ENCODE data around the gene CFHR3.
"Not testable (repeated sequence)": the region's sequence is repeated elsewhere in the genome, so short reads cannot be mapped to it uniquely, and the experiment has no call there.

Gene CFHR3
- total RNA-seq = 0 reads per million in 2 experiments

DNA sequence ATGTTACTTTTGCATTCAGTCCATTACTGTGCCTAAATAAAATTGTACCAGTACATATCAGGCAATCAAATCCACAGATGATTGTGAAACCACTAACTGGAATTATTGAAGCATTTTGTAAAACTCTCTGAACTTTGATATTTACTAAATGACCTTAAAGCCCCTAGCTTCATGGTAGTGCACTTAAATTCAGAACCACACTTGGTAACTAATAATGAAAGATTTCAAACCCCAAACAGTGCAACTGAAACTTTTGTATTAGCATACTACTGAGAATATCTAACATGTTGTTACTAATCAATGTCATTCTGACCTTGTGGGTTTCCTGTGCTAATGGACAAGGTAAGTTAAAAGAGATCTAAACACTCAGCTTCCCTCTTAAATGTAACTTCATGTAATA, at the start of gene CFHR3:
Gene CFHR3, plus strand, starts transcription at position 238 of the 400 bp plus-strand sequence. Its CDS starts 47 bp downstream, at position 285.
- DNase-seq (ENCODE audit: low read depth) = no peak

- DNase-seq (ENCODE audit: low read depth) = no peak
These were observed 42.1 kb upstream of the CFHR3 start for GRCh38 chr1:196732526-196732925.

- DNase-seq (ENCODE audit: low read depth) = no peak
These were observed 41.3 kb upstream of the CFHR3 start for GRCh38 chr1:196733091-196733970.

DNA sequence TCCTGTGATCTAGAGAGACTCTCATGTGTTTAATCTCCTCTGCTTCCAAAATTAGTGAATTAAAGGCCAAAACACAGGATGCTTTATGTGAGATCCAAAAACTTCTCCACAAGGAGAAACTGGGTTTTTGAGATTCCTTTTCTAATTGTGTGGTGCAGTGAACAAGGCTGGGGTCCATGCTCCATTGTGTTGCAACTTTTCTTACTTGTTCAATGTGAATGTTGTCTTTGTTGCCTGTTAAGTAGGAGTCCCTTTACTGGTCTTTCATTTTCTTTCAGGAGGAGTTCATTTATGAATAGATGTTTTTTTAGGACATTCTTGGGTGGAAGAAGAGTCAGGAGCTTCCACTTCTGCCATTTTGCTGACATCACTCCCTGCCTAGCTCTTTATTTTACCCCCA, 40.6 kb upstream of the CFHR3 start:
- no peak for DNase-seq (ENCODE audit: low read depth)

DNA sequence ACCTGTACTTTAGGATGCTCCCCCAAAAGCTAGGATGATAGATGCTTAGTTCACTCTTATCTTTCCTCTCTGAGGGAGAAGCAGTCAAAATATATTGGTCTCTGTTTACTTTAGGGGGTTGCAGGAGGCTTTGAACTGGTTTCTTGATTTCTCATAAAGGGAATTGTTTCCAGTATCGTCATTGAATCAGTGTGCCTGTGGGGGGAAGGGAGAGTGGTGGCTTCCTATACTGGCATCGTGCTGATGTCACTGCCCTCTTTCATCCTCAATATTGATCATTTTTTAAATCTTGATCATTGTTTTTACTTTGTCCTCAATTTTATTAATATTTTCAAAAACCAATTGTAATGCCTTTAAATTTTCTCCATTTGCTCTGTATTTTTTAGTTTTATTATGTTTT, 40.2 kb upstream of the CFHR3 start:
- no peak for DNase-seq (ENCODE audit: low read depth)

DNA sequence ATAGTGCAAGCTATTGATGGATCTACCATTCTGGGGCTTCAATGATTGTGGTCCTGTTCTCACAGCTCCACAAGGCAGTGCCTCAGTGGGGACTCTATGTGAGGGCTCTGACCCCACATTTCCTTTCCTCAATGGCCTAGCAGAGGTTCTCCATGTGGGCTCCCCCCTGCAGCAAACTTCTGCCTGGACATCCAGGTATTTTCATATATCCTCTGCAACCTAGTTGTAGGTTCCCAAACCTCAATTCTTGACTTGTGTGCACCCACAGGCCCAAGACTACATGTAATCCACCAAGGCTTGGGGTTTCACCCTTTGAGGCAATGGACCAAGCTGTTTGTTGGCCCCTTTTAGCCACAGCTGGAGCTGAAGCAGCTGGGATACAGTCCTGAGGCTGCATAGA, 35.9 kb upstream of the CFHR3 start:
- DNase-seq (ENCODE audit: low read depth) = no peak

DNA sequence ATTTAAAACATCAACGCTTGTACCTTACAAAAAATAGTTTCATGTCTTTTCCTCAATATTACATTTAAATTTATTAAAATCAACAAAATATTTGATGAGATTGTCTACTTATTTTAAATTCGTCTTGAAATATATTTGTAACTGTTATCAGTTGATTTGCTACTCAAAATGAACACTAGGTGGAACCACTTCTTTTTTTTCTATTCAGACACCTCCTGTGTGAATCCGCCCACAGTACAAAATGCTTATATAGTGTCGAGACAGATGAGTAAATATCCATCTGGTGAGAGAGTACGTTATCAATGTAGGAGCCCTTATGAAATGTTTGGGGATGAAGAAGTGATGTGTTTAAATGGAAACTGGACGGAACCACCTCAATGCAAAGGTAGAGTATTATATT, 31.4 kb upstream of the CFHR3 start:
- DNase-seq (ENCODE audit: low read depth) = not testable (repeated sequence)

GRCh38 chr1:196765019-196765740, 9.5 kb upstream of the CFHR3 start:
- DNase-seq (ENCODE audit: low read depth) = not testable (repeated sequence)

- DNase-seq (ENCODE audit: low read depth) = not testable (repeated sequence)
These were observed 4.8 kb upstream of the CFHR3 start for GRCh38 chr1:196769823-196770222.

- no peak for DNase-seq (ENCODE audit: low read depth)
These were observed 927 bp upstream of the CFHR3 start for GRCh38 chr1:196773713-196774112.

GRCh38 chr1:196774175-196774574, 465 bp upstream of the CFHR3 start:
- no peak for DNase-seq (ENCODE audit: low read depth)

- no peak for DNase-seq (ENCODE audit: low read depth)
These were observed 3.0 kb downstream of the CFHR3 start for GRCh38 chr1:196777603-196778002.

DNA sequence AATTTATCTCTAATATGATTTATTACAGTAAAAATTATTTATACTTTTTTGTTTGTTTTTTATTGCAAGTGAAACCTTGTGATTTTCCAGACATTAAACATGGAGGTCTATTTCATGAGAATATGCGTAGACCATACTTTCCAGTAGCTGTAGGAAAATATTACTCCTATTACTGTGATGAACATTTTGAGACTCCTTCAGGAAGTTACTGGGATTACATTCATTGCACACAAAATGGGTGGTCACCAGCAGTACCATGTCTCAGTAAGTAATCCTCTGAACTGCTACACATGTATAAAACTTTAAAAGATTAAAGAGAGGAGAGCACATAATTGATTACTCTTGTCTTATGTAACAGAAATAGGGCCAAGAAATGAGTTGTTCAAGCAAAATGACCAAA, 4.5 kb downstream of the CFHR3 start:
- DNase-seq (ENCODE audit: low read depth) = no peak

GRCh38 chr1:196791252-196791651, 16.6 kb downstream of the CFHR3 start:
- not testable (repeated sequence) for DNase-seq (ENCODE audit: low read depth)

DNA sequence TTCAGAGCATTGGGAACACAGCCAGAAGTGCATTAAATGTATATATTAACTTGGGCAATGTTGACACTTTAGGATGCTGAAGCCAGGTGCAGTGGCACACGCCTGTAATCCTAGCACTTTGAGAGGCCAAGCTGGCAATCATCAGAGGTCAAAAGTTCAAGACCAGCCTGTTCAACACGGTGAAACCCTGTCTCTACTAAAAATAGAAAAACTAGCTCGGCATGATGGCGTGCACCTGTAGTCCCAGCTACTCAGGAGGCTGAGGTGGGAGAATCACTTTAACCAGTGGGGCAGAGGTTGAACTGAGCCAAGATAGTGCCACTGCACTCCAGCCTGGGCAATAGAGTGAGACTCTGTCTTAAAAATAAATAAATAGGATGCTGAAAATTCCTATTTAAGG, 19.5 kb downstream of the CFHR3 start:
- not testable (repeated sequence) for DNase-seq (ENCODE audit: low read depth)

GRCh38 chr1:196797891-196798290, 23.3 kb downstream of the CFHR3 start:
- no peak for DNase-seq (ENCODE audit: low read depth)

DNA sequence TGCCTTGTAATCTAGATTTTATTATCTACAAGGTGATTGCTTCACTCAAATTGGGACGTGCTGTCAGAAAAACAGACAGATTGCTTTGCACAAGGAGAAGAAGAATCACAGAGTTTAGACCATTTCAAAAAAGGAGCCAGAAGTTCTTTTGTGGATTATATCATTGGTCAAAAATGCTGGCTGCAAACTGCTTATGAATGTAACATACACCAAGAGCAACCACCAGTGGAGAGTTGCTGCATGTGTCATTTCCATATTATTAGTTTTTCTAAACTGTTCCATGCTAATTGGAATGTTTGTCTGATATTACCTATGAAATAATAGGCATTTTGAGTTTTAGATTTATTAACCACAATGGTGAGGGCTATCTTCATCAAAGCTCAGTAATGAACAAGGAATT, 27.3 kb downstream of the CFHR3 start:
- DNase-seq (ENCODE audit: low read depth) = not testable (repeated sequence)

DNA sequence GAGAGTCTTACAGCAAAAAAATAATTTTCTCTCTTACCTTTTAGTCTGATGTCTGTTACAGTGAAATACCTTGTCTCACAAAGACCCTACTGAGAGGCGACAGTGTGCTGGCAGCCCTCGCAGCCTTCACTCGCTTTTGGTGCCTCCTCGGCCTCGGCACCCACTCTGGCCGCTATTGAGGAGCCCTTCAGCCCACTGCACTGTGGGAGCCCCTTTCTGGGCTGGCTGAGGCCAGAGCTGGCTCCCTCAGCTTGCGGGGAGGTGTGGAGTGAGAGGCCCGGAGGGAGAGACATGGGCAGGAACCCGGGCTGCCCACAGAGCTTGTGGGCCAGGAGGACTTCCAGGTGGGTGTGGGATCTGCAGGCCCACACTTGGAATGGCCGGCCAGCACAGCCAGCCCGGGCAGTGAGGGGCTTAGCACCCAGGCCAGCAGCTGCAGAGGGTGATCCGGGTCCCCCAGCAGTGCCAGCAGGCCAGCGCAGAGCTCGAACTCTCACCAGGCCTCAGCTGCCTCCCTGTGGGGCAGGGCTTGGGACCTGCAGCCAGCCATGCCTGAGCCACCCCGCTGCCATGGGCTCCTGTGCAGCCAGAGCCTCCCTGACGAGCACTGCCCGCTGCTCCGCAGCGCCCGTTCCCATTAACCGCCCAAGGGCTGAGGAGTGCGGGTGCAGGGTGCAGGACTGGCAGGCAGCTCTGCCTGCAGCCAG, 34.0 kb downstream of the CFHR3 start:
- no peak for DNase-seq (ENCODE audit: low read depth)

- DNase-seq (ENCODE audit: low read depth) = not testable (repeated sequence)
These were observed 42.8 kb downstream of the CFHR3 start for GRCh38 chr1:196817442-196817841.

GRCh38 chr1:196819531-196819930, 44.9 kb downstream of the CFHR3 start, which contains the start of gene CFHR1:
Gene CFHR1, plus strand, starts transcription at chr1:196819731. Its CDS starts 114 bp downstream, at chr1:196819845.
- not testable (repeated sequence) for DNase-seq (ENCODE audit: low read depth)

GRCh38 chr1:196827860-196828259, 53.2 kb downstream of the CFHR3 start:
- not testable (repeated sequence) for DNase-seq (ENCODE audit: low read depth)
